ENCODE results near the gene FAM13A. TPM values are rescaled to one million over a fixed set of nuclear protein-coding genes. Genes with fewer than 3 reads are reported as not detected.

FAM13A gene
- total and polyA plus RNA-seq, 2 donors (not counting 1 experiment from before 2014, with no cell fraction given) = 0.51 to 2.1 TPM

DNA sequence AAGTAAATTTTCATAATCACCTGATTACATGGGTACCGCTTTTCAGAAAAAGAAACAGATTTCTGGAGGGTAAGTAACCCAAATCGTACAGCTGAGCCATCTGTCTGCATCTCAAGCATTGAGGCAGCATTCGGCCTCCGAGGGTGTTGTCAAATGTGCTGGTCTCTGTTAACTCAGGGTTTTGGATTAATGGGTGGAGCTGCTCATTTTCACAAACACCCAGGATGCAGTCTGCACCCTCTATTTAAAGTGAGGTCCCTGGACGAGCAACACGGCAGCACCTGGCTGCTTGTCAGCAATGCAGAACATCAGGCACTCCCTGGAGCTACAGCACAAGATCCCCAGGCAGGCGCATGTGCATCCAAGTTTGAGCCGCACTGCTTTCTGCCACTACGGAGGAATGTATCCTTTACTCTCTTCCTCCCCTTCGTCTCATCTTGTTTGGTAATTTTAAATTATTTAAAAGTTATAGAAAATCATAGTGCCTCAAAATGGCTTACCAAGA is 334.7 kb downstream of the FAM13A start:
- POLR2A ChIA-PET = no interaction called here
- DNase-seq (no peak), ATAC-seq (ENCODE audit: low read depth) (no peak)
- H3K4me1 ChIP-seq (ENCODE audit: control insufficient read depth in 2 of 2, insufficient read depth in 2 of 2, low read length in 2 of 2) = no peaks in the 10 kb centered on the region
- H3K4me1 Mint-ChIP-seq = no peaks in the 10 kb centered on the region
- H3K27ac ChIP-seq (ENCODE audit: low read length in 2 of 2) = no peak overlapping the region
- intact Hi-C loops (cut with micrococcal nuclease) = no loop called here
- H3K9me3 ChIP-seq (ENCODE audit: control extremely low read depth in 1 of 3, control insufficient read depth in 2 of 3, insufficient read depth in 1 of 3, low read length in 2 of 3) = peaks cover 0 to 6% (median 5%) of the 10 kb centered on the region in 3 donors
- H3K36me3 ChIP-seq (replicated peaks in 1 of 2; ENCODE audit: control extremely low read depth in 1 of 2, control insufficient read depth in 1 of 2, extremely low read depth in 1 of 2, insufficient read depth in 2 of 2, low read length in 1 of 2) = peaks cover 24 to 72% of the 10 kb centered on the region in 2 experiments
- CTCF ChIA-PET = no interaction called here
- H3K79me2 ChIP-seq (ENCODE audit: control insufficient read depth, insufficient read depth, low read length) = no peaks in the 10 kb centered on the region
- H3K9me3 Mint-ChIP-seq (ENCODE audit: insufficient read depth) = no peaks in the 10 kb centered on the region
- no peaks in the 10 kb centered on the region for H4K20me1 ChIP-seq (ENCODE audit: control insufficient read depth, insufficient read depth, low read length, poor library complexity, severe bottlenecking)
- no peak overlapping the region for H3K4me3 ChIP-seq (ENCODE audit: control extremely low read depth in 1 of 5, extremely low read depth in 1 of 5, insufficient read depth in 1 of 5, low read depth in 2 of 5, low read length in 4 of 5)
- H3K4me2 ChIP-seq (replicated peaks; ENCODE audit: low read depth, low read length, poor library complexity, severe bottlenecking) = no peak overlapping the region
- no peak overlapping the region for H2AFZ ChIP-seq (ENCODE audit: insufficient read depth, low read depth, low read length, poor library complexity, severe bottlenecking)
- TF ChIP-seq, protein P1, sequence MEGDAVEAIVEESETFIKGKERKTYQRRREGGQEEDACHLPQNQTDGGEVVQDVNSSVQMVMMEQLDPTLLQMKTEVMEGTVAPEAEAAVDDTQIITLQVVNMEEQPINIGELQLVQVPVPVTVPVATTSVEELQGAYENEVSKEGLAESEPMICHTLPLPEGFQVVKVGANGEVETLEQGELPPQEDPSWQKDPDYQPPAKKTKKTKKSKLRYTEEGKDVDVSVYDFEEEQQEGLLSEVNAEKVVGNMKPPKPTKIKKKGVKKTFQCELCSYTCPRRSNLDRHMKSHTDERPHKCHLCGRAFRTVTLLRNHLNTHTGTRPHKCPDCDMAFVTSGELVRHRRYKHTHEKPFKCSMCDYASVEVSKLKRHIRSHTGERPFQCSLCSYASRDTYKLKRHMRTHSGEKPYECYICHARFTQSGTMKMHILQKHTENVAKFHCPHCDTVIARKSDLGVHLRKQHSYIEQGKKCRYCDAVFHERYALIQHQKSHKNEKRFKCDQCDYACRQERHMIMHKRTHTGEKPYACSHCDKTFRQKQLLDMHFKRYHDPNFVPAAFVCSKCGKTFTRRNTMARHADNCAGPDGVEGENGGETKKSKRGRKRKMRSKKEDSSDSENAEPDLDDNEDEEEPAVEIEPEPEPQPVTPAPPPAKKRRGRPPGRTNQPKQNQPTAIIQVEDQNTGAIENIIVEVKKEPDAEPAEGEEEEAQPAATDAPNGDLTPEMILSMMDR (IDR thresholded peaks at IDR 0.05) = no peak
- TF ChIP-seq EZH2 (IDR thresholded peaks at IDR 0.05; ENCODE audit: borderline replicate concordance, insufficient read depth, low read depth, low read length, poor library complexity, severe bottlenecking) = no peak
- no peaks in the 10 kb centered on the region for H3K27me3 ChIP-seq (replicated peaks in 1 of 4; ENCODE audit: control extremely low read depth in 1 of 4, control insufficient read depth in 3 of 4, insufficient read depth in 4 of 4, low read length in 3 of 4)
- no peak overlapping the region for H3K4me3 Mint-ChIP-seq
- 91% methylated on average over 6 of the region's 10 CpGs for WGBS (ENCODE audit: insufficient coverage)
- H3K9ac ChIP-seq (ENCODE audit: low read length) = no peak overlapping the region
- no peak overlapping the region for H3K27ac Mint-ChIP-seq
- H3K27me3 Mint-ChIP-seq = no peaks in the 10 kb centered on the region

DNA sequence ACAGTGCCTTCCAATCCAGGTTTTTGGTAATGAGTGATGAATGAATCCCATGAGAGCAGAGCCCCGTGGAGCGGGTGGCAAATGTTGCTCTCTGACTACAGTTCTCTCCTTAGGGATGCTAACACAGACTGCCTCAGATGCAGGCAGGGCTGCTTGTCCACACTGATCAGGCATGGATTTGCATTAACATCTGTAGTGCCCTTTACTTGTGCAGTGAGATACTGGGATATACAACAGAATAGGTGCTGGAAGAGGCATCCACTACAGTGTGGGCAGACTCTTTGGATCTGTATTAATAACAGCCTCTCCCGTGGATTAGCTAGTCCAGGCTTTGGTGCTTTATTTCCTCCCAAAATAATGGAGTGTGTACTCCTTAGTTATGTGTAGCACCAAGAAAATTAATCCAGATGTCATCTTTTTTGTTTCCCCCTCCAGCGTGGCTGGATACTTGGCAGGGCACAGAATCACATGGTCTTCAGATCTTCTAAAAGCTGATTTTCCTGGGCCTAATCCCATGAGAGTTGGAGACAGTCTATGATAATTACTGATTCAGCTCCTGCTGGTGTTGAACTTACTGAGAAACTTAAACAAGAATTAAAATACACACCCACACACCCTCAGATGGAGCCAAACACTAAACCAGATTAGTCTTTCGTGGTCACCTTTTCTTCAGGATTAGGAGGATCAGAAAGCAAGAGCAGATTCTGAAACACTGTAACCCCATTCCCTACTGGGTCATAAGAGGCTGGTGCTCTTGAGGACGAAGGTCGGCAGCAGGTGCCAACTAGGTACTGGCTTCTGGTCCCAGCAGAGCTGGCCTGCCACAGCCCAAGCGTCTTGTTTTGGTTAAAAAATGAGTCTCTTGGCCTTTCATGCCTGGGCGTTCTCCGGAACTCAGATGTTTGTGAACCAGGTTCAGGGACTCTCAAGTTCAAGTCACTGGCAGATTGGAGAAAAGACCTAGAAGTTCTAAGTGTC is 336.2 kb downstream of the FAM13A start:
- Mint-ChIP-seq H3K4me3 (no peak overlapping the region), H3K27ac (no peak overlapping the region), H3K9me3 (ENCODE audit: insufficient read depth) (peaks cover 5% of the 10 kb centered on the region), H3K4me1 (no peaks in the 10 kb centered on the region), H3K27me3 (no peaks in the 10 kb centered on the region)
- ATAC-seq (ENCODE audit: low read depth) (no peak), DNase-seq (no peak)
- 95% methylated on average over 7 of the region's 10 CpGs for WGBS (ENCODE audit: insufficient coverage)
- Histone ChIP-seq H4K20me1 (ENCODE audit: control insufficient read depth, insufficient read depth, low read length, poor library complexity, severe bottlenecking) (no peaks in the 10 kb centered on the region), H3K9me3 (ENCODE audit: control extremely low read depth in 1 of 3, control insufficient read depth in 2 of 3, insufficient read depth in 1 of 3, low read length in 2 of 3) (peaks cover 4 to 14% (median 5%) of the 10 kb centered on the region in 3 donors), H3K4me3 (ENCODE audit: control extremely low read depth in 1 of 5, extremely low read depth in 1 of 5, insufficient read depth in 1 of 5, low read depth in 2 of 5, low read length in 4 of 5) (no peak overlapping the region), H3K36me3 (replicated peaks in 1 of 2; ENCODE audit: control extremely low read depth in 1 of 2, control insufficient read depth in 1 of 2, extremely low read depth in 1 of 2, insufficient read depth in 2 of 2, low read length in 1 of 2) (peaks cover 21 to 71% of the 10 kb centered on the region in 2 experiments), H3K9ac (ENCODE audit: low read length) (no peak overlapping the region), H3K27me3 (replicated peaks in 1 of 4; ENCODE audit: control extremely low read depth in 1 of 4, control insufficient read depth in 3 of 4, insufficient read depth in 4 of 4, low read length in 3 of 4) (no peaks in the 10 kb centered on the region), H2AFZ (ENCODE audit: insufficient read depth, low read depth, low read length, poor library complexity, severe bottlenecking) (no peak overlapping the region), H3K79me2 (ENCODE audit: control insufficient read depth, insufficient read depth, low read length) (no peaks in the 10 kb centered on the region), H3K4me1 (ENCODE audit: control insufficient read depth in 2 of 2, insufficient read depth in 2 of 2, low read length in 2 of 2) (no peaks in the 10 kb centered on the region), H3K4me2 (replicated peaks; ENCODE audit: low read depth, low read length, poor library complexity, severe bottlenecking) (no peak overlapping the region), H3K27ac (ENCODE audit: low read length in 2 of 2) (no peak overlapping the region)
- TF ChIP-seq, protein P1 (IDR thresholded peaks at IDR 0.05) = no peak
- no peak for TF ChIP-seq EZH2 (IDR thresholded peaks at IDR 0.05; ENCODE audit: borderline replicate concordance, insufficient read depth, low read depth, low read length, poor library complexity, severe bottlenecking)
- CTCF ChIA-PET = no interaction called here
- intact Hi-C loops (cut with micrococcal nuclease) = no loop called here
- POLR2A ChIA-PET = no interaction called here
